Daoy (cell line): ENCODE results near the gene GPR89B. TPM values are rescaled to one million over a fixed set of nuclear protein-coding genes. Genes with fewer than 3 reads are reported as not detected.
"Not testable (repeated sequence)": the region's sequence is repeated elsewhere in the genome, so short reads cannot be mapped to it uniquely, and the experiment has no call there.

Source experiments
- DNase-seq: peaks from one replicate; pipeline ENCODE4 v3.0.0-alpha.2; 2015; ENCODE audit warnings: low read depth
- total RNA-seq: library from RNA; depleted of rRNA; stranded (reverse); fragments of >200 nt; shearing (Covaris generic); gene quantifications from 2 replicates; pipeline ENCODE4 v1.2.3, GENCODE V29; 2014

Gene GPR89B
- total RNA-seq, 1 experiment from 2014 or later = 19.9 TPM

DNA sequence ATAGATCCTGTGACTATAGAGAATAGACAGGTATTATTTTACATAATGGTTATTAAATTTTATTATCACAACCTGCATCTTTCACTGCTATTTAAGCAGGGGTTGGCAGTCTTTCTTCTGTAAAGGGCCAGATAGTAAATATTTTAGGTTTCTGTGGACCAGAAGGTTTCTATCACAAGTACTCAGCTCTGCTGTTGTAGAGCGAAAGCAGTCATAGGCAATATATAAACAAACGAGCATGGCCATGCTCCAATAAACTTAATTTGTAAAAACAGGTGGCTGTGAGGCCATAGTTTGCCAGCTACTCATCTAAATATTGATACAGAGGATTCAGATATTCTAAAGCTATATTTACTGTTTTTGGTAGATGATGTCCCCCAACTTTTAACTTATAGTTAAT, 12.2 kb downstream of the GPR89B start:
- not testable (repeated sequence) for DNase-seq

DNA sequence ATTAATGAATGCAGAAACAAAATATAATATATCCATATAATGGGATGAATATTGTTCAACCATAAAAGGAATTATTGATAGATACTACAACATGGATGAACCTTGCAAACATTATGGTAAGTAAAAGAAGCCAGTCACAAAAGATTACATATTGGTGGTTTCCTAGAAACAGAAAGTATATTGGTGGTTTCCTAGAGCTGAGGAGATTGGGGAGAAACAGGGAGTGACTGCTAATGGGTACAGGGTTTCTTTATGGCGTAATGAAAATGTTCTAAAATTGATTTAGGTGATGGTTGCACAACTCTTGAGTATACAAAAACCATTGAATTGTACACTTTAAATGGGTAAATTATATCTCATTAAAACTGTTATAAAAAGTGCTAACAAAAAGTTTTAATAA, 14.3 kb downstream of the GPR89B start:
- DNase-seq = not testable (repeated sequence)

DNA sequence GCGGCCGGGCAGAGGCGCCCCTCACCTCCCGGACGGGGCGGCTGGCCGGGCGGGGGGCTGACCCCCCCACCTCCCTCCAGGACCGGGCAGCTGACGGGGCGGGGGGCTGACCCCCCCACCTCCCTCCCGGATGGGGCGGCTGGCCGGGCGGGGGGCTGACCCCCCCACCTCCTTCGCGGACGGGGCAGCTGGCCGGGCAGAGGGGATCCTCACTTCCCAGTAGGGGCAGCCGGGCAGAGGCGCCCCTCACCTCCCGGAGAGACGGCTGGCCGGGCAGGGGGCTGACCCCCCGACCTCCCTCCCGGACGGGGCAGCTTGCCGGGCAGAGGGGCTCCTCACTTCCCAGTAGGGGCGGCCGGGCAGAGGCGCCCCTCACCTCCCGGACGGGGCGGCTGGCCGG, 21.3 kb downstream of the GPR89B start:
- not testable (repeated sequence) for DNase-seq

DNA sequence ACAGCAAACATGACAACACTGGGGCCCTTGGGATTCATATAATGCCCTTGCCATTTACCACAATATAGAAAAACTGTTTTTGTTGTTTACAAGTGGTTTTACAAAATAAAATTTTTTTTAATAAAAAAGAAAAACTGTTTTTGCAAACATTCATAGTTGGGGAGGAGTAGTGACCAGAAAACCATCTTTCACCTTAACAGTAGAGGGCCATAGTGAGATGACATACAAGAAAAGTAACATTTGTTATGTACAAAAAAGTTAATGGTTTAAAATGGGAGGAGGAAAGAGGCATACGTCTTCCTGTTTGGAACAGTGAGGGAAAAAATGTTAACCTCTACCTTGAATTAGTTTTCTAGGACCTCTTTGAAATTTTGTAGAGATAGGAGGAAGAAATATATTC, 30.7 kb downstream of the GPR89B start:
- not testable (repeated sequence) for DNase-seq

DNA sequence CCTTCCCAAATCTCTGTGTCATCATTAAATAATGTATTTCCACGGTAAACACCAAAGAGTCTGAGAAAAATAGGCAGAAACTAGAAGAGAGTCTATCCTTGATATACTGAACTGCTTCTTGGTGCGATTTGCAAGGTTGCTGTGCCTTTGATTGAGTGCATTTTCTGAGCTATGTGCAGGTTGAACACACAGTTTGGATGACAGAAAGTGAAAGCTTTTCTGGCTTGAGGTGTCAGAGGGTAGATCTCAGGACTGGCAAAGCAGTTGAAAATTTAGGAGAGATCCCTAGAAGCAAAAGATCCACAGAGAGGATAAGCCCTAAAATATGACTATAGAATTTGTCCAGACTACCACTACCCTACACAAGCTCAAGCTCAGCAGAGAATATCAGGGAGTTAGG, 31.5 kb downstream of the GPR89B start:
- DNase-seq = not testable (repeated sequence)

DNA sequence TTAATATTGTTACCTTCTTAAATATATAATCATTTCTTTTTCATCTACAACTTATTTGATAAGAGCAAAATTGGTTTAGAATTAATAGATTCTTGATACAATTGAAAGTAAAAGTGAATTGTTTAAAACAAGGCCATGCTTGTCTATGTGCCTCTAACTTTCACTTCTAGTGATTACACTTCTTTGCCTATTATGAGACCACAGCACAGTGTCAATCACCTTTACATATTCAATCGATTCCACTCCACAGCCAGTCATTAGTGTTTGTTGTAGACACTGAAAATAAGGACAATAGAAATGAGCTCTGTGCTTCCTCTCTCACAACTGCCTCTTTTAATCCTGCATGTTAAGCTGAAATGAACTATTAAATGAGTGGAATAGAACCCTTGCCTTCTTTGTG, 36.4 kb downstream of the GPR89B start:
- not testable (repeated sequence) for DNase-seq

DNA sequence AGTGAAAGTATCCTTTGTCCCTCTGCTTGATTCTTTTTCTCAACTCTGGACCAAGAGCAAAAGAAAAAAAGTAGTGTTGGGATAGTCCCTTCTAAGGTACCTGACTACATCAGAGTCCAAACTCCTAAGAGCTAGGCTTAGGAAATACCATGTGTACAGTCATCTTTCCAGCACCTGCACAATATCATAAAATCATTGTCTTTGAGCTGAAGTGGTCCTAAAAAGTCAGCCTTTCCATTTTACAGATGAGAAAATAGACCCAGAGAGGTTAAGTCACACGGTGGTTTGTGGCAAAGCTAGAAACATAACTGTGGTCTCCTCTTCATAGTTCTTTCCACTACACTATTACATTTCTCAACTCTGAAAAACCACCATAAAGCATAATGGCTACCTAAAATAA, 38.4 kb downstream of the GPR89B start:
- DNase-seq = not testable (repeated sequence)

DNA sequence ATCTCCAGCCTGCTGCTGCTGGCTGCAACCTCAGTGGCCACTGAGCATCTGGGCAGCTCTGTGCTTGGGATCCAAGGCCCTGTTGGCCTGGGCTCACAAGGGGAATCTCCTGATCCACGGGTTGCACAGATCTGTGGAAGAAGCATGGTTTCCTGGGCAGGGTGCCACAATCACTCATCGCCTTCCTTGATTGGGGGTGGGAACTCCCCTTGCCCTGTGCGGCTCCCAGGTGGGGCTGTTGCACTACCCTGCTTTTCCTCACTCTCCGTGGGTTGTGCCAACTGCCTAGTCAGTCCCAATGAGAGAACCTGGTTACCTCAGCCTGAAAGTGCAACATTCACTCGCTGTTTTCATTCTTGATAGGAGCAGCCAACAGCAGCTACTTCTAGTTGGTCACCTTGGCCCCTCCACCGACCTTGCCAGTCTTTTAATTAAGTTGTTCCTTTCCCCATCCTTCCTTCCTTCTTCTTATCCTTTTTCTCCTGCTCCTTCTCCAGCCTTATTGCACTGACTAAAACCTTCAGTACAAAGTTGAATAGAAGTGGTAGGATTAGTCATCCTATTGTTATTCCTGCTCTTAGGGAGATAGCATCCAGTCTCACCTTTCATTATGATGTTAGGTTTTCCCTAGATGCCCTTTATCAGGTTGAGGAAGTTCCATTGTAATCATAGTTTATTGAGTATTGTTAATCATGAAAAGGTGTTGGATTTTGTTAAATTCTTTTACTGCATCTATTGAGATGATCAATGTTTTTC, 50.9 kb downstream of the GPR89B start:
- DNase-seq = not testable (repeated sequence)

DNA sequence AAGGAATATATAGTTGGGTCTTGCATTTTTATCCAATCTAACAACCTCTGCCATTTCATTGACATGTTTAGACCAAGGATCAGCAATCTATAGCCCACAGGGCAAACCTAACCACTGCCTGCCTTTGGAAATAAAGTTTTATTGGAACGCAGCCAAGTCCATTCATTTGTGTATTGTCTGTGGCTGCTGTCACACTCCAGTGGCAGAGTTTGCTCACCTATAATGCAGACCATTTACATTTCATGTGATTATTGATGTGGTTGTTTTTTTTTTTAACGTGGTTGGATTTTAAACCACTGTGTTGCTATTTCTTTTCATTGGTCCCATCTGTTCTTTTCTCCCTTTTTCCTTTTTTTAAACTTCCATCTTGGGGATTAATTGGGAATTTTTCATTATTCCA, 57.2 kb downstream of the GPR89B start:
- not testable (repeated sequence) for DNase-seq

DNA sequence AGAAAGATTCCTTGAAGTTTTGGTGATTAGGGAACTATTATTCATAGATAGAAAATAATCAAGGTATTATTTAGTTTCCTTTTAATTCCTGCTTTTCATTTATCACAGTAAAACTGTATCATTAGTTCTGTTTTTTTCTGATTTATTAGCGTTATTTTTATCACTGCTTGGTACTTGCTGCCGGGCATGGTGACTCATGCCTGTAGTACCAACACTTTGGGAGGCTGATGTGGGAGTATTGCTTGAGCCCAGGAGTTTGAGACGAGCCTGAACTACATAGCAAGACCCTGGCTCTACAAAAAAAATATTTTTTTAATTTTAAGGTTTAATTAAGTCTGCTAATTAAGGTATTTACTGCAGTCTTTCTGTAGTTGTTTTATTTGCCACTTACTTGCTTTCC, 59.7 kb downstream of the GPR89B start:
- DNase-seq = not testable (repeated sequence)

DNA sequence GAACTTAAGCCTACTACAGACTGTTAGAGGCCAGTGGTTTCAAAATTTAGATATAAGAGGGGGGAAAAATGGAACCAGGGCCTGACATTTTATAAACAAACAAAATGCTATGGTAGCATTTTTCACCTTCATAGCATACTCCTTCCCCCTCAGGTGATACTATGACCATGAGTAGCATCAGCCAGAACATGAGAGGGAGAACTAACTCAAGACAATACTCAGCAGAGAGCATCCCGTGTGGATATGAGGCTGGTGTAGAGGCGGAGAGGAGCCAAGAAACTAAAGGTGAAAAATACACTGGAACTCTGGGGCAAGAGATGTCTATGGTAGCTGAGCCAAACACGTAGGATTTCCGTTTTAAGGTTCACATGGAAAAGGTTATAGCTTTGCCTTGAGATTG, 64.7 kb downstream of the GPR89B start:
- not testable (repeated sequence) for DNase-seq

DNA sequence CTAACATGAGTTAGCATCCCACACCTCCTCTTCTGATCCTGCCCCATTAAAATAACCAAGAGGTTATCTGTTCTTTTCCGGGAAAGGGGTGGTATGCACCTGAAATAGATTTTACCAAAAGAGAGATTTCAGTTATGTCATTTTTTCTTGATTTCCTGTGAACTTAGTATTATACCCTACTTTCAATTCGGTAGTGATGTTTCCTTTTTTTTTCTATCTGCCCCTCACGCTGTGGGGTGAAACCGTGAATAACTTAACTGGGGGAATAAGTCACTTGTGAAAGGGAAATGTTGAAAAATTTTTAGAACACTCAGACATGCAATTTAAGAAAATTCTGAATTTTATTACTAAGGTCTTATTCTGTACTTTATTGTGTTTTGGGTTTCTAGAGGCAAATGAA, 65.2 kb downstream of the GPR89B start:
- not testable (repeated sequence) for DNase-seq

DNA sequence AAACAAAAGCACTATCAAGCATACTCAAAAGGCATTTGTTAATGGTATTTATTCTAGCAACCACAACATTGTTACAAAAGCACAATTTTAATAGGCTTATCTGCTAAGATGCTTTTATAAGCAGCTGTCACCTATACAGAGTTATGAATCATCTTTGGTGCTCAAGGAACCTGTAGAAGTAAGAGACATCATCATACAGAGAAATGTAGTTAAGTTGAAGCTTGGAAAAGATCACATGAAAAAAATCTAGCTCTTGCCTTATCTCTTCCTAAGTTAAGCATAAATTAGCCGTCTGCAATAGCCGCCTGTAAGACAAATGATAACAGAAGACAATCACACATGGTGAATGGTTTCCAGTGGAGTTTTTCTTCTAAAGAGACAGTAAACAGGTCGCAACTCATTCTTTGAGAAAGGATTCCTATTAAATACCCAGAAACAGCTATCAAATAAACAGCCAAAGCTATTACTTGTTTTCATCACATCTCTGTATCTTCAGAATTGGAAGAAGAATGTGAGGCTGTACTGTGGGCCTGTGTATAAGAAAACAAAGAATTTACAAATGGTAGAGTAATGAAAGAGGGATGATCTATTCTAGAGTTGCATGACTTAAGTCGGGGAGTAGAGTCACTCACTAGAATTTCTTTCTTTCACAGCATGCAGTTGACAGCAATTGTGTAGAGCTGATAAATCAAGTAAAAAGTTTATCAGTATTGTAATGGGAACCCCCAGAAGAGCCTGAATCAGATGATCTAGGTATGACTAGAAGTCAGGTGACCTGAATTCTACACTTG, 65.8 kb downstream of the GPR89B start:
- DNase-seq = not testable (repeated sequence)

DNA sequence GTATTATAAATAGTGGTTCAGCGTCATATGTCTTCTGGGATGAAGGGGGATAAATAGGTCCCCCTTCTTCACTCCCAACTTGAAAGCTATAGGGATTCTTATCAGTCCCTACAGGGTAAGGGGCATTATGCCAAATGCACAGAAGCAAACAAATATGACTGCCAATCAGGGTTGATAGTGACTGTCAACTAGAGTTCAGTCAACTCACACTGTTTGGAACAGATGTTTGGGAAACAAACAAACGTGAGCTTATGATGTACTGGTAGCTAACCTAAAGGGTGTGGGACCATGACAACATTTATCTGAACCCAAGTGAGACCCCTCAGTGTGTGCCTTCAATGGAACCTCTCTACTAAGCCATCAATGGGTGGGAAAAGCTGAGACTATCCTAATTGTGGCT, 67.9 kb downstream of the GPR89B start:
- not testable (repeated sequence) for DNase-seq

DNA sequence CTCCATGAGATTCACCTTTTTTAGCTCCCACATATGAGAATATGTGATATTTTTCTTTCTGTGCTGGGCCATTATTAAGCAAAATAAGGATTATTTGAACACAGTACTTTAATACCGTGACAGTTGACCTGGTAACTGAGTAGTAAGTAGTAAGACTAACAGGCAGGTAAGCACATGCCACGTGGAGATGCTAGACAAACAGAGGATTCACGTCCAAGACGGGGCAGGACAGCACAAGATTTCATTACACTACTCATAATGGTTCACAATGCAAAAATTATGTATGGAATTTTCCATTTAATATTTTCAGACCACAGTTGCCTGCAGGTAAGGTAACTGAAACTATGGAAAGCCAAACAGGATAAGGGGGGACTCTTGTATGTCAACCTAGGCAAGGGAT, 79.5 kb downstream of the GPR89B start:
- DNase-seq = not testable (repeated sequence)

DNA sequence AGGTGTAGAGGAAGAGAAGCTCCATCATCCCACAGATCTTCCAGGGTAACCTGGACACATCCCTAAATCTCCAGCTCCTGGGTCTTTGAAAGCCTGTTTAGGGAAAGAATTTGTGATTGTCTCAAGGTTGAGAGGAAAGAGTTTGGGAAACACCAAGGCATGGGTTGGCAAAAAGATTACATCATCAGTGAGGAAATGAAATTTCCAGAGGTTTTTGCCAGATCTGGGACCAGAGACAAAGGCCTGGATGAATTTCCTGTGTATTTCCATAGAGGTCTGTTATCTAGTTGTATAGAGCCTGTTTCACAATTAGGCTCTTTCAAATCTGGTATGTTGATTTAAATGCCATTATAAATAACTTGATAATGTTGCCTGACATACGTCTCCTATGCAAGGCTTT, 82.3 kb downstream of the GPR89B start:
- no peak for DNase-seq

DNA sequence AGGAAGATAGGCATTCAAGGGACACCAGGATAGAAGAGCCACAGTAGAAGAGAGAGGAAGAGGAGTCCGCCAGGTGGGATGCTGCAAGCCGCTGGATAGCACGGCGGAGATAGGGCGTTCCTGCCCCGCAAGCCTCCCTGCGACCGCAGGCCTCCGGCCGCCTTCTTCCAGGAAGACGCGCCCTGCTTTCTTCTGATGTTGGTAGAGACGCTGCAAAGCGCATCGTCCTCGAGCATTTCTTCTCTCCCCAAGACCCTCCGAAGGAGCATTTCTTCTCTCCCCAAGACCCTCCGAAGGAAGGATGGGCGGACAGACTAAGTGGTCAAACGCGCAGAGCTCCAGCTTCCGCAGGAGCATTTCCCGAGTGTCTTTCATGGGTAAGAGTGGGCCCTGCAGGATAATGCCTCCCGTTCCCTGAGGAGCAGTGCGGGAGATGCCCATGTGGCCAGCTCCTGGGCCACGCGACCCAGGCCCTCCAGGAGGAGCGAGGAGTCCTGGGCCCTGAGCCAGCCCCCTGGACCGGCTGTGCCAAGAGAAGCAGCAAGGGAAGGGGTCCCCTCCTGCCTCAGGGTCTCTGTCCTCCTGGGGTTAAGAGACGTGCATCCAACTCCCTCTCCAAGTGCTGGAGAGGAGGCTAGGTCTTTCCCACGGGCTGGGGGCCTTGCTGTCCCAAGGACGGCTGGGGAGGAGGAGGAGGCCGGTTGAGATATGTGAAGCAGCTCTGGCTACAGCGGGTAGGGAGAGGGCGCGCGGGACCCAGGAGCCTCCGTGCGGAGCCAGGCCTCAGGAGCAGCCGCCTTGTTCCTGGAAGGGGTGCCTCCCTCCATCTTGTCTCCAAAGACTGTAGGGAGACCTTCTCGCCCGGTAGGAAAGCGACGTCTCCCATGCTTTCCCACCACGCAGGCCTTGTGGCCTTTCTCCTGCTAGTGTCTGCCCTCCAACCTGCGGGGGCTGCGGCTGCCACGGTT, 85.2 kb downstream of the GPR89B start:
- not testable (repeated sequence) for DNase-seq

DNA sequence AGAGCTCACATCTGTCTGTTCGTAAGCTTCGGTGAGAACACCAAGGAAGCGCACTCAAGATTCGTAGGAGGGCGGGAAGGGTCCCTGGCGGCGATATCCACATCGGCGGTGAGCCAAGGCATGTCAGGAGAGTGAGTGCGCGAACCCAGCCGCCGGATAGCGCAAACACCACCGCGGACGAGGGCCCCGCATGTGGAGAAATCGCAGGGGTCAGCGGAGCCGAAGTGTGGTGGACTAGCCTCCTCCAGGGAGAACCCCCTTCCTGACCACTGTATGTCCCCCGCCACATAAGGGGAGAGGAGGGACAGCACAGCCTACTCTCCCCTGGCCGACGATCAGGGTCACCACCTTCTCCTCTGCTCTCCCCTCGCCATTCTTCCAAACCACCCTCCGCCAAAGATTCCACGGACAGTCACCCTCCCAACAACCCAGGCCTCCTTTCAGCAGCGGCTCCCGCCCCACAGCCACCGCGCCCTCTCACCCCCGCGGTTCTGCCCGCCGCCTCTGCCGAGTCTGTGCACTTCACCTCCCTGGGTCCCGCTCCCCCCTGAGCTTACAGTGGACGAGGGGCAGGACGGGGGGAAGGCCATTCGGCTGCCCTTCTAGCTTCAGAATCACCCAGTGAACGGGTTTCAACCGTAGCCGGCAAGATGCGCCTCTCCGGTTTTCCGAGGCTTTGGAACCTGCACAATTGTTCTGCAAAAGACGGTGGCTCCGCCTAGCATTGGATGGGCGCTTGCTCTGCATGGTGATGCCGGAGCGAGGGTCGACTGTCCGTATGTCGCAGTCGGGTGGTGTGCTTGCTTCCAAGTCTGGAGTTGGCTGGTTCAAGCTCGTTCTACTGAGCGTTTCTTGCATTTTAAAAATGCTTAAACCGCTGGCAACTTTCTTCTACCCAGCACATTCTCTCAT, 86.3 kb downstream of the GPR89B start:
- not testable (repeated sequence) for DNase-seq

DNA sequence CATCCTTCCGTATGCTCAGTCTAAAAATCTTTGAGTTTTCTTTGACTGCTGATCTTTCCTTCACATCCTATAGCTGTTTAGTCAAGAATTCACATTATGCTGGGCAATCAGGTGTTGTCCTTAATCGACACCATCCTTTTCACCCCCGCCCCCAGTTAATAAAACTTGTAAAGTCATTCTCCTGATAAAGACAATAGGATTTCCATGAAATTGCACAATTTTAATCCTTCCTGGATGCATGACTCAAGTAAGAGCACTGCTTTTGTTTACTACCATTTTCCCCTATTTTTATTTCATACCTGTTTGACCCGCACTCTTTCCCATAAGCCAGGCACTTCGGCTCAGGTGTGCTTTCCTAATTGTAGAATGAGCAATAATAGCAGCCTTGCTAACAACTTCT, 96.7 kb downstream of the GPR89B start:
- not testable (repeated sequence) for DNase-seq

DNA sequence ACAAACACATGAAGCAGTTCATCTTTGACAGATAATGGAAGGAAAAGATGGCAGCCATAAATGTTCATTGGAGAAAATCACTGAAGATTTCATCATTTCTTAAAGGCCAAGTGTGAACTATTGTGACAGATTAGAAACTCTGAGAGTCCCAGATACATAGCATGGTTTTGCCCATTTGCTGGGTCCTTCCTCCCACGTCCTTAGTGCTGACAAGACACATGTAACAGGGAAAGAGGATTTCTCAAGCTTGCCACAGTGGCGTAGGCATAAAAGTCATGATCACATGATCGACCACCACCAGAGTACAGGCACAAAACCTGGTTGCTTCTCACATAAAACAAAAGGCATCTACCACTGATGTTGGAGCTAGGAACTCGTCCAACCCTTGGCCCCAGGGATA, 98.8 kb downstream of the GPR89B start:
- not testable (repeated sequence) for DNase-seq

DNA sequence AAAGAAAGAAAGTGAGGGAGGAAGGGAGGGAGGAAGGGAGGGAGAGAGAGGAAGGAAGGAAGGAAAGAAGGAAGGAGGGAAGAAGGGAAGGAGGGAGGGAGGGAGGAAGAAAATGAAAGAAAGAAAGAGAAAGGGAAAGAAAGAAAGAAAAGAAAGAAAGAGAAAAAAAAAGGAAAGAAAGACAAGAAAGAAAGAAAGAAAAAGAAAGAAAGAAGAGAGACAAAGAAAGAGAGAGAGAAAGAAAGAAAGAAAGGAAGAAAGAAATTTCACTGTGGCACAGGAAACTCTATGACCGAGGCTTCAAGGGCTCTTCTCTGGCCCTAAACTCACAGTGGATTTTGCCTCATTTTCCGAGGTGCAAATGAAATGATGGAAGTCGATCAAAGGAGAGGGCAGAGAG, 104.0 kb downstream of the GPR89B start:
- DNase-seq = not testable (repeated sequence)
